ENCODE data around the gene OR52J3. TPM values are rescaled to one million over a fixed set of nuclear protein-coding genes. Genes with fewer than 3 reads are reported as not detected.

Gene OR52J3
- total RNA-seq, 6 donors from 2014 or later, result not detected

GRCh38 chr11:5071799-5072198, 25.5 kb downstream of the OR52J3 start:
- WGBS, 2 donors, result 49 to 61% methylated on average over 3 of the region's 3 CpGs
- DNase-seq (no peak), ATAC-seq (ENCODE audit: low FRiP score in 2 of 2) (no peak)
- no peaks in the 10 kb centered on the region for H3K27me3 ChIP-seq
- no peak for TF ChIP-seq POLR2A (IDR thresholded peaks at IDR 0.05)
- TF ChIP-seq EP300 (IDR thresholded peaks at IDR 0.05), result no peak
- no peak for TF ChIP-seq CTCF (IDR thresholded peaks at IDR 0.05)
- no peak for TF ChIP-seq POLR2AphosphoS5 (IDR thresholded peaks at IDR 0.05)
- H3K9me3 ChIP-seq, result no peaks in the 10 kb centered on the region
- no peaks in the 10 kb centered on the region for H3K36me3 ChIP-seq
- no peaks in the 10 kb centered on the region for H3K4me1 ChIP-seq
- H3K4me3 ChIP-seq, result no peak overlapping the region
- no peak overlapping the region for H3K27ac ChIP-seq

DNA sequence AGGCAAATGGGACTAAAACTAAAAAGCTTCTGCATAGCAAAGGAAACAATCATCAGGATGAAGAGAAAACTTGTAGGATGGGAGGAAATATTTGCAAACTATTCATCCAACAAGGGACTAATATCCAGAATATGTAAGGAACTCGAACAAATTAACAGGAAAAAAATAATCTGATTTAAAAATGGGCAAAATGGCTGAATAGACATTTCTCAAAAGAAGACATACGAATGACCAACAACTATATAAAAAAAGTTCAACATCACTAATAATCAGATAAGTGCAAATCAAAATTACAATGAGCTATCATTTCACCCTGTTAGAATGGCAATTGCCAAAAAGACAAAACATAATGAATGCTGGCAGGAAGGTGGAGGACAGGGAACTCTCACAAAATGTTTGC, 35.1 kb downstream of the OR52J3 start:
- H3K9me3 ChIP-seq, result no peaks in the 10 kb centered on the region
- DNase-seq (no peak), ATAC-seq (ENCODE audit: low FRiP score in 2 of 2) (no peak)
- H3K4me1 ChIP-seq, result no peaks in the 10 kb centered on the region
- H3K36me3 ChIP-seq, result no peaks in the 10 kb centered on the region
- WGBS, 2 donors, result 69 to 72% methylated on average over 2 of the region's 2 CpGs
- H3K27ac ChIP-seq, result no peak overlapping the region
- TF ChIP-seq CTCF (IDR thresholded peaks at IDR 0.05) (no peak), POLR2AphosphoS5 (IDR thresholded peaks at IDR 0.05) (no peak), EP300 (IDR thresholded peaks at IDR 0.05) (no peak), POLR2A (IDR thresholded peaks at IDR 0.05) (no peak)
- H3K27me3 ChIP-seq, result no peaks in the 10 kb centered on the region
- no peak overlapping the region for H3K4me3 ChIP-seq

GRCh38 chr11:5083602-5084001, 37.3 kb downstream of the OR52J3 start:
- ATAC-seq (ENCODE audit: low FRiP score in 2 of 2) (no peak), DNase-seq (no peak)
- no peak overlapping the region for H3K4me3 ChIP-seq
- H3K27ac ChIP-seq, result no peak overlapping the region
- H3K27me3 ChIP-seq, result no peaks in the 10 kb centered on the region
- no peaks in the 10 kb centered on the region for H3K9me3 ChIP-seq
- H3K36me3 ChIP-seq, result no peaks in the 10 kb centered on the region
- TF ChIP-seq CTCF (IDR thresholded peaks at IDR 0.05), result no peak
- no peak for TF ChIP-seq POLR2A (IDR thresholded peaks at IDR 0.05)
- TF ChIP-seq EP300 (IDR thresholded peaks at IDR 0.05), result no peak
- TF ChIP-seq POLR2AphosphoS5 (IDR thresholded peaks at IDR 0.05), result no peak
- H3K4me1 ChIP-seq, result no peaks in the 10 kb centered on the region

GRCh38 chr11:5088556-5088955, 42.2 kb downstream of the OR52J3 start:
- Histone ChIP-seq H3K27ac (no peak overlapping the region), H3K4me1 (no peaks in the 10 kb centered on the region), H3K36me3 (no peaks in the 10 kb centered on the region), H3K4me3 (no peak overlapping the region), H3K27me3 (no peaks in the 10 kb centered on the region), H3K9me3 (no peaks in the 10 kb centered on the region)
- TF ChIP-seq POLR2AphosphoS5 (IDR thresholded peaks at IDR 0.05), result no peak
- TF ChIP-seq CTCF (IDR thresholded peaks at IDR 0.05), result no peak
- no peak for TF ChIP-seq EP300 (IDR thresholded peaks at IDR 0.05)
- TF ChIP-seq POLR2A (IDR thresholded peaks at IDR 0.05), result no peak
- ATAC-seq (ENCODE audit: low FRiP score in 2 of 2) (no peak), DNase-seq (no peak)

DNA sequence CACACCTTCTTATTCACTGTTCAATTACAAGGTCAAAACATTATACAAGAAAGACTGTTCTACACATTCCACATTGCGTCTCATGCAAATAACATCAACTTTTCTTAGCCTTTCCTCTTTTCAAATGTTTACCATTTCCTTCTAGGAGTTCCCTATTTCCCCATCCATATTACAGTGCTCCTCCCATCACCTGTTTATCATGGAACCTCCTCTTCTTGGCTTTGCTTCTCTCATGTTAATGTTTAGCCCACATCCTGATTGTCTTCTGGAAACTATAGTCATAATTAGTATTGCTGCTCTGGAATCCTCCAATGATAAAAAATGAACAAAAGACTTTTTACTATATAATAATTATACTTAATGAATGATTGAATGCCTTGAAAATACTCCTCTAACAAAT, 44.3 kb downstream of the OR52J3 start:
- ATAC-seq (ENCODE audit: low FRiP score in 2 of 2) (no peak), DNase-seq (no peak)
- Histone ChIP-seq H3K9me3 (no peaks in the 10 kb centered on the region), H3K4me3 (no peak overlapping the region), H3K4me1 (no peaks in the 10 kb centered on the region), H3K27ac (no peak overlapping the region), H3K27me3 (no peaks in the 10 kb centered on the region), H3K36me3 (no peaks in the 10 kb centered on the region)
- WGBS, 2 donors, result 83 to 94% methylated on average over 1 of the region's 1 CpG
- no peak for TF ChIP-seq POLR2AphosphoS5 (IDR thresholded peaks at IDR 0.05)
- no peak for TF ChIP-seq EP300 (IDR thresholded peaks at IDR 0.05)
- no peak for TF ChIP-seq POLR2A (IDR thresholded peaks at IDR 0.05)
- TF ChIP-seq CTCF (IDR thresholded peaks at IDR 0.05), result no peak
